GM19099 (cell line): ENCODE data around the gene ZDHHC7.
A peak's percentile ranks its signal among the peaks of the same experiment; 100 is the strongest.

ENCODE experiments used
- POLR2A ChIP-seq: IDR thresholded peaks from 3 replicates; pipeline ENCODE4 v1.6.1; 2011; ENCODE audit warnings: low read depth; ENCODE audit not compliant: insufficient read length; ENCODE audit errors: extremely low read depth

The ZDHHC7 gene

GRCh38 chr16:85010931-85011845 lies at the start of gene ZDHHC7:
Gene ZDHHC7, minus strand, starts transcription at chr16:85011535. Its CDS starts 20,917 bp downstream, at chr16:84990618.
- peak; percentile 91 for TF ChIP-seq POLR2A

GRCh38 chr16:85058909-85059308 lies 47.6 kb upstream of the ZDHHC7 start:
- no peak for TF ChIP-seq POLR2A

GRCh38 chr16:85057948-85058347 lies 46.6 kb upstream of the ZDHHC7 start:
- no peak for TF ChIP-seq POLR2A

GRCh38 chr16:85057212-85057889 lies 46.0 kb upstream of the ZDHHC7 start:
- TF ChIP-seq POLR2A, result no peak

- no peak for TF ChIP-seq POLR2A
Measured at GRCh38 chr16:85056211-85056748, 44.9 kb upstream of the ZDHHC7 start.

GRCh38 chr16:85055493-85056210 lies 44.3 kb upstream of the ZDHHC7 start:
- TF ChIP-seq POLR2A, result no peak

GRCh38 chr16:85054948-85055492 lies 43.7 kb upstream of the ZDHHC7 start:
- no peak for TF ChIP-seq POLR2A

GRCh38 chr16:85052536-85052935 lies 41.2 kb upstream of the ZDHHC7 start:
- no peak for TF ChIP-seq POLR2A

GRCh38 chr16:85051683-85052082 lies 40.3 kb upstream of the ZDHHC7 start:
- TF ChIP-seq POLR2A, result no peak

GRCh38 chr16:85051067-85051581 lies 39.8 kb upstream of the ZDHHC7 start:
- no peak for TF ChIP-seq POLR2A

- no peak for TF ChIP-seq POLR2A
Measured at GRCh38 chr16:85049706-85050305, 38.5 kb upstream of the ZDHHC7 start.

- no peak for TF ChIP-seq POLR2A
Measured at GRCh38 chr16:85048921-85049562, 37.7 kb upstream of the ZDHHC7 start.

- TF ChIP-seq POLR2A, result no peak
Measured at GRCh38 chr16:85047867-85048455, 36.6 kb upstream of the ZDHHC7 start.

GRCh38 chr16:85046931-85047866 lies 35.9 kb upstream of the ZDHHC7 start:
- TF ChIP-seq POLR2A, result no peak
